GM10847 (cell line): ENCODE data around the gene RNASEH2C.

ENCODE experiments used
- POLR2A ChIP-seq: IDR thresholded peaks from 2 replicates; pipeline ENCODE4 v1.6.1; 2011; ENCODE audit not compliant: insufficient read length; ENCODE audit errors: extremely low read depth

Gene RNASEH2C

GRCh38 chr11:65699306-65699705, 21.3 kb downstream of the RNASEH2C start:
- no peak for TF ChIP-seq POLR2A

GRCh38 chr11:65698205-65698604, 22.4 kb downstream of the RNASEH2C start:
- no peak for TF ChIP-seq POLR2A

DNA sequence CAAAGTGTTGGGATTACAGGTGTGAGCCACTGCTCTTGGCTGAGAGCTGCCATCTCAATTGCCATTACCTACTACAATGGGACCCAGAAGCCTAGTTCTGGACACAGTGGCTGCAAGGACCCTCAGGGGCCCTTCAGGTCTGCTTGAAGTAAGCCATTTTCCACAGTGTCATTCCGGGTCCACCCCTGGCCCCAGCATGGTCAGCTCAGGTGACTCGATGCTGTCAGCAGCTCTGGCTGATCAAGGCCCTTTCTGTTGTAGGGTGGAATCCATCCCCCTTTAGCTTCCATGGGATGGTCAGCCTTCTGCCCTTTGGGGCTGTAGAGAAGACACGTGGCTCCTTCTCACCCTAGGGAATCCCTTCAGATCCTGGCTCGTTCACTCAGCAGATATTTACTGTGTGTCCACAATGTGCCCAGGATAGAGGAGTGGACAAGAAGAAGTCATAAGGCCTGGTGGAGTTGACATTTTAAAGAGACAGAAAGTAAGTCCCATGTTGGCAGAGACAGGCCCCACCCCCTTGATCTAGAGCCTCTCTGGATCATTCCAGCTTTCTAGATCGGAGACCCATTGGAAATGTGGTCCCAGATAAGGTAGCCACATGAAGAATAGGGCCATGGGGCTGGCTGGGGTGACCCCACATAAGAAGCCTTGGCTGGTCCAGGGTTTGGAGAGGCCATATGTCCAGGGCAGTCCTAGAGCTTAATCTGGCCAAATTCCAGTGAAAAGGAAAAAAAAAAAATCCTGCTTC, 23.6 kb downstream of the RNASEH2C start:
- TF ChIP-seq POLR2A = no peak

GRCh38 chr11:65695459-65696241, 24.9 kb downstream of the RNASEH2C start:
- no peak for TF ChIP-seq POLR2A

DNA sequence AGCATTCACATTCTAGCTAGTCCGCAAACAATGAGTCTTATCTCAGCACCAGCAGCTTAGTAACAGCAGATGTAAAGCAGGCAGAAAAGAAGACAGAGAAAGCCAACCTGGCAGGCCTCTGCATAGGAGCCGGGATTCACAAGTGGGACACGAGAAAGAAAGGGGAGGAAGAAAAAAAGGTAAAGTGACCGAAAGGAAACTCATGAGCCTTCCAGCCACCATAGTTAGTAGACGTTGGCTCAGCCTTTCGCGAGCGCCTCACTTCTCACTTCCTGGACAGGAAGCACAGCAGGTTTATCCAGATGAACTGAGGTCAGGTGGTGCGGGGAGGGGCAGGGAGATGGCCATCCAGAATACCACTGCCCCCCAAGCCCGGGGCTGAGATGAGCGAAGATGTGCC, 28.2 kb downstream of the RNASEH2C start:
- TF ChIP-seq POLR2A = no peak

GRCh38 chr11:65685981-65686380, 34.6 kb downstream of the RNASEH2C start:
- TF ChIP-seq POLR2A = no peak

DNA sequence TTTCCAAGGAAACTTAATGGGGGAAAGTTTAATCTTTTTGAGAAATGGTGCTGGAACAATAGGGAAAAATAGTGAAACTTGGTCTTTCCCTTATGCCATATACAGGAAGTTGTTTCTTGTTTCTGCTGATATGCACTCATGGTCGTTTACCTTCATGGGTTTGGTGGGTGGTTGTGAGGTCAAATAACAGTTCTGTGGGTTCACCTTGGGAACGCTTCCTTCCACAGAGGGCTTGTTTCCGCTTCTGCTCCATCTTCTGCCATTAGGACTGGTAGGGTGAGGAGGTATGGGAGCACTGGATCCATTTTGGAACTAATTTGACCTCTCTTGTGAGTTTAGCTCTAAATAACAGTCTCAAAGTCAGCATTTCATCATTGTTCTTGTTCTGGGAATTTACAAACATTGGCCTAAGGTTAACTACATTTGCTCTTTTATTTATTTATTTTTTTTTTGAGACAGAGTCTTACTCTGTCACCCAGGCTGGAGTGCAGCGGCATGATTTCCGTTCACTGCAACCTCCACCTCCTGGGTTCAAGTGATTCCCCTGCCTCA, 40.3 kb downstream of the RNASEH2C start:
- no peak for TF ChIP-seq POLR2A

DNA sequence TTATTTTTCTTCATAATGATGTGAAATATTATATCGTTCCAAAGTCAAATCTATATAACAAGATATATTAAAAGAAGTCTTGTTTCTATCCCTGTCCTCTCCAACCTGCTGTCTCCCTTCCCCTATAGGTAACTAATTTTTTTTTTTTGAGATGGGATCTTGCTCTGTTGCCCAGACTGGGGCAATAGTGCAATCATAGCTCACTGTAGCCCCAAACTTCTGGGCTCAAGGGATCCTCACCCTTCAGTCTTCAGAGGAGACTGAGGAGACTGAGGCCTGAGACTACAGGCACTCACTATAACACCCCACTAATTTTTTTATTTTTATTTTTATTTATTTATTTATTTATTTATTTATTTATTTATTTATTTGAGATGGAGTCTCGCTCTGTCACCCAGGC, 47.6 kb downstream of the RNASEH2C start:
- TF ChIP-seq POLR2A = no peak

DNA sequence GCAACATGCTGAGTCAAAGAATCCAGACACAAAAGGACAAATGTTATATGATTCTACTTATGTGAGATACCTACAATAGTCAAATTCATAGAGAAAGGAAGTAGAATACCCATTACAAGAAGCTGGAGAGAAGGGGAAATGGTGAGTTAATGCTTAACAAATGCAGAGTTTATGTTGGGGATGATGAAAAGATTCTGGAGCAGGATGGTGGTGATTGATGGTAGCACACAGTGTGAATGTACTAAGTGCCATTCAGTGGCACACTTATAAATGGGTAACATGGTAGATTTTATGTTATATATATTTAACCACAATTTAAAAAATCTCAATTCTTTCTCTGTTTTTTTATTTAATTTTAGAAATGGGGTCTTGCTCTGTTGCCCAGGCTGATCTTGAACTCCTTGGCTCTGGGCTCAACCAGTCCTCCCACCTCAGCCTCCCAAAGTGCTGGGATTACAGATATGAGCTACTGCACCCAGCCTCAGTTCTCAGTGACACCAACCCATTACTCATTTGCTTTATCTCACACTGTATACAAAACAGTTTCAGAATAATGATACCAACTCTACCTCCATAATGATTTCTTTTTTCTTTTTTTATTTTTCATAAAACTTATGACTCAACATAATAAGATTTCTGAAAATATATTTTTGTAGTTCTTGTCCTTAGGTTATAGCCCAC, 48.3 kb downstream of the RNASEH2C start:
- no peak for TF ChIP-seq POLR2A
